GM10266 (cell line): Measurements from ENCODE around the gene KCNA1.

Source experiments
- DNase-seq: peaks from one replicate; pipeline ENCODE4 v3.0.0; 2012; ENCODE audit errors: extremely low spot score
- CTCF ChIP-seq: IDR thresholded peaks from 2 replicates; pipeline ENCODE4 v1.5.1; 2012; ENCODE audit warnings: mild to moderate bottlenecking, low read depth; ENCODE audit not compliant: control insufficient read depth, insufficient read depth; ENCODE audit errors: missing control alignments

The KCNA1 gene

GRCh38 chr12:4960547-4960946 is 50.8 kb downstream of the KCNA1 start:
- TF ChIP-seq CTCF, result no peak
- peak; percentile 11 for DNase-seq

- no peak for DNase-seq
- TF ChIP-seq CTCF, result no peak
These were observed 51.6 kb downstream of the KCNA1 start for GRCh38 chr12:4961311-4961710.

DNA sequence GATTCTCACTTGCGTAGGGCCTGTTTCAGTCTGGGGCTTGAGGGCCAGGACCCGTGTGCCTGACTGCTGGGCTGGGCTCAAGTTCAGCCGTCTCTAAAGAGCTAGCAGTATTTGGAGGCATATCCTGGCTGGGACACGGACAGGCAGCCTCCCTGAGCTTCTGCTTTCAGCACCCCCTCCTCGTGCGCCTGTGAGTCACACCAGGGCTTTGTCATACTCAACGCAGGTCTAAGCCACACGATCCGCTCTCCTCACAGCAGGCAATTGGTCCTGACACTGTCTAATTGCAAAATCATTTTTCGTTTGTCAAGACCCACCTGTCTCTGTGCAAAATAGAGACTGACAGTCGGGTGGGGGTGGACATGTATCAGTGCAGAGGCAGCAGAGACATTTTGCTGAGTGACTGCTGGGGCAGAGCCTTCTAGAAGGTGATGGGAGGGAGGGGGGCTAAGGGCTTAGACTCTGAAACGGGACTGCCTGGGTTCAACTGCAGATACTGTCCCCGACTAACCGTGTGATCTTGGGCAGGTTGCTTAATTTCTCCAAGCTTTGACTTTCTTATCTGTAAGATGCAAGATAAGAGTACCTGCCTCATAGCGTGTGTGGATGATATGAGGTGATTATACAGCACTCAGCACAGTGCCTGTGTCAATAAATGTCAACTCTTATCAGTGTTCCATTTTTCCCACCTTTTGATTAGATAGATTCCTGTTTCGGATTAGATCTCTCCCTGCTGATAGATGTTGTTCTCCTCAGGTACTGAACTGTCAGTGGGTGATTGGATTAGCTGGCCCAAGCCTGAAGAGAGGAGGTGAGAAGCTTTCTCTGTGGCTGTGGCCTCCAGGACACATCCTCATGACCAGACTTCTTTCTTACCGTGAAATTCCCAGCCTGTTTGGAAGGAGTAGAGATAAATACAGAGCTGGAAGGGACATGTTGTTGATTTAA is 53.1 kb downstream of the KCNA1 start:
- no peak for DNase-seq
- TF ChIP-seq CTCF, result no peak
